ENCODE results near the gene IDH3A. TPM values are rescaled to one million over a fixed set of nuclear protein-coding genes. Genes with fewer than 3 reads are reported as not detected.

Gene IDH3A
- total and polyA plus RNA-seq, 11 donors, result 158 to 471 (median 290) TPM

DNA sequence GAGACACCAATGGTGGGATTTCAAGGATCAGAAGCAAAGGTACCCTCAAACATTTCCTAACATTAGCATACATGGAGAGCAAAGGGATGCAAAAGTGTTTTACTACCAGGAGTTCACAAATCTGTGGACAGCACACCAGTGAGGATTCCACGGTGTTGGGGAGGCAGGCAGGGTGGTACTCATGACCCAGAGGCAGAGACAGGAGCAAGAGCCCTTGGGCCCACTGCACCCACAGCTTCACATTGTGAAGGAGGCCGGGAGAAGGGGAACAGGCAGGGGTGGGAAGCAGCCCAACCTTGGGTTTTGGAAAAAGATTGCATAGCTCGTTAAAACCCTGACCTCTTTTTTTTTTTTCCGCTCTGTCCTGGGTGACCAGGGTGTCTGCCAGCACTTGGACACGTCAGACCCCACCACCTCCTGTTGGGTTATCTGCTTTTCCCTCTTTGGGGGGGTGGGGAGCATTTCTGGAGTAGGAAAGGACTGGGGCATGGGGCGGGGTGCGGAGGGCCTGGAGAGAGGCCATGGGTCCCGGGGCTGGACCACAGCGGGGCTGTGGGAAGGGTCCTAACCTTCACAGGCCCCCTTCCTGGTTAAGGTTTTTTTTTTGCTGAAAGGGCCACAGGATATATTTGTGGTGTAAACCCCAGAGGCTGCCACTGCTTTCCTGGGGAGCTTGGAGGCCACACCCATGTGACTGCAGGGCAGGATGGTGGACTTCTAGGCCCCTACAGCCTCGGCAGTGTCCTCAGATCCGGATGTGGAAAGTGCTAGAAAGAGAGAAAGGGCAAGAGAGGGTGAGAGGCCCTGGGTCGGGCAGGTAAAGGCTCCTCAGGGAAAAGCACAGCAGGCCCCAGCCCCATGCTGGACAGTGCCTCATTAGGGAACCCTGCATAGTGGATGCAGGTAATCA is 44.3 kb upstream of the IDH3A start:
- H3K27me3 ChIP-seq, result no peaks in the 10 kb centered on the region
- intact Hi-C loops (cut with DNase I), result loop anchor here in 3 of 10 donors (5.0 to 10.0 kb wide), 2 partner anchors 100 to 103 kb away; no protein-coding TSS in a partner anchor
- TF ChIP-seq CTCF (IDR thresholded peaks at IDR 0.05), result no peak
- no peak for TF ChIP-seq POLR2A (IDR thresholded peaks at IDR 0.05)

DNA sequence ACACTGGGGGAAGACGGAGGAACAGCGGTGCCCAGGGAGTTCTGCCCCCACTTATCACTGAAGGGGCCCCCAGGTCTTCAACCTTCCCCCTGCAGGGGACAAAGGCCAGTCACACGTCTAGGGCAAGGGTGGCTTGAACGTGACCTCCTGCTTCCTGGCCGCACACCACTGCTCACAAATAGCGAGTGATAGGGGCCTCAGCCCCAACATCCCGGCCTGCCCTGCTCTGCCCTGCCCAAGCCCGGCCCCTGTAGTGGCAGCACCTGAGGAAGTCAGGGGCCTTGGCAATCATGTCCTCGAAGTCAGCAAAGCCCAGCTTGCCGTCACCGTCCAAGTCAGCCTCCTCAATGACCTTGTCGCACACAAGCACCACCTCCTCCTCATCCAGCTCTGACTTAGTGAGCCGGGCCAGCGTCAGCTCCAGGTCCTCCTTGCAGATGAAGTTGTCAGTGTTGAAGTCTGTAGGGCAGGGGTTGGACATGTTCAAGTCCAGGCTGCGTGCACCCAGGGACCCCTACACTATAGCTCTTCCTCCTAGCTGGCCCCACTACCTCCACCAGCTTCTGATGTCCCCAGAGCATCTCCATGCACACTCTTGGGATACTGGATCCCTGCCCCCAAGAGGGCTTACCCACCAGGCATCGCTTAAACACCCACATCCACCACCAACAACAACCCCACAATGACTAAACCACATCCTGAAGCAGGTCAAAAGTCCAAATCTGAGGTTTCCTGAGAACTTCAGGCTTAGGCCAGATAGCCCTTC is 43.5 kb upstream of the IDH3A start:
- no peak for TF ChIP-seq CTCF (IDR thresholded peaks at IDR 0.05)
- no peak for TF ChIP-seq POLR2A (IDR thresholded peaks at IDR 0.05)
- intact Hi-C loops (cut with DNase I), result loop anchor here in 3 of 10 donors (5.0 to 10.0 kb wide), 2 partner anchors 101 to 103 kb away; no protein-coding TSS in a partner anchor
- Histone ChIP-seq H3K4me3 (no peak overlapping the region), H3K4me1 (peaks cover 0 to 37% (median 0%) of the 10 kb centered on the region in 12 donors), H3K9me3 (no peaks in the 10 kb centered on the region), H3K36me3 (no peaks in the 10 kb centered on the region), H3K27me3 (no peaks in the 10 kb centered on the region), H3K27ac (no peak overlapping the region)
- no peak for ATAC-seq
- DNase-seq, result no peak
- WGBS, 4 donors, result 88 to 92% (median 90%) methylated on average over 13 to 16 of the region's 16 CpGs

More for the DNA sequence above, 44.3 kb upstream of the IDH3A start:
- Histone ChIP-seq H3K9me3 (no peaks in the 10 kb centered on the region), H3K36me3 (no peaks in the 10 kb centered on the region), H3K4me1 (peaks cover 0 to 37% (median 0%) of the 10 kb centered on the region in 12 donors), H3K27ac (peak overlapping the region in 1 of 12 donors; percentile 79), H3K4me3 (no peak overlapping the region)
- peak in 1 of 5 donors; percentile 15 for DNase-seq
- no peak for ATAC-seq
- 89 to 96% (median 91%) methylated on average over 12 of the region's 12 CpGs for WGBS, 4 donors

- WGBS, 4 donors, result 93 to 100% (median 96%) methylated on average over 4 to 8 of the region's 8 CpGs
- Histone ChIP-seq H3K4me1 (peaks cover 0 to 37% (median 0%) of the 10 kb centered on the region in 12 donors), H3K9me3 (no peaks in the 10 kb centered on the region), H3K27me3 (no peaks in the 10 kb centered on the region), H3K36me3 (no peaks in the 10 kb centered on the region), H3K4me3 (no peak overlapping the region), H3K27ac (no peak overlapping the region)
- TF ChIP-seq POLR2A (IDR thresholded peaks at IDR 0.05) (no peak), CTCF (IDR thresholded peaks at IDR 0.05) (no peak)
- DNase-seq (peak in 1 of 5 donors; percentile 18), ATAC-seq (no peak)
- intact Hi-C loops (cut with DNase I), result loop anchor here in 3 of 10 donors (5.0 to 10.0 kb wide), 2 partner anchors 103 to 105 kb away; no protein-coding TSS in a partner anchor
Measured at GRCh38 chr15:78107471-78107870, 41.7 kb upstream of the IDH3A start.
